Measurements from ENCODE around the gene SPESP1.
"Not testable (repeated sequence)": the region's sequence is repeated elsewhere in the genome, so short reads cannot be mapped to it uniquely, and the experiment has no call there.

The SPESP1 gene

DNA sequence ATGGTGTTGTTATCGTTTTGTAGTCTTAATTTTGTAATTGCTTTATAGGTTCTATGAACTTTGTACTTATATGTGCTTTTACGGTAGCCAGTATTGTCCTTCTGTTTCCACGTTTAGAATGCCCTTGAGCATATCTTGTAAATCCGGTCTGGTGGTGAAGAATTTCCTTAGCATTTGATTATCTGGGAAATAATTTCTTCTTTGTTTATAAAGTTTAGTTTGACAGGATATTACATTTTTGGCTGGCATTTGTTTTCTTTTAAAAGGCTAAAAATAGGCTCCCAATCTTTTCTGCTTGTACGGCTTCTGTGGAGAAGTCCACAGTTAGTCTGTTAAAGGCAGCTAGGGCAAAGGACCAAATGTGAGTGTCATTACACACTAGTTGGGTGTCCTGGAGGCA is 36.7 kb downstream of the SPESP1 start:
- DNase-seq: no peak

DNA sequence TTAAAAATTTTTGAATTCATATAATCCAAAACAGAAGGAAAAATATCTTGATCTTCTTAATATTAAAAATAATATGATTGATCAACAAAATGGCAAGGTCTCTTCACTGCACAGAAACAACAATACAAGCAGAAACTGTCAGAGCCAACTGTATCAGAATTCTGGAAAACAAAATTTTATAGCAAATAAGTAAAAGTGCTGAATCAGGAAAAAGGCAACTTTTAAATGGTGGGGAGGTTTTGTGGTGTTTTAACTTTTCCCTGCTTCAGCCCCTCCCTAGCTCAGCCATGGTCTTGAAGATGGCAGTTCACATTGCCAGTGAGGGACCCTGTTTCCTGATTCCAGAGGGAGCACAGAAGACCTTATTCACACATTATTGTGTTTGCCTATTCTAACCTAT is 37.6 kb downstream of the SPESP1 start:
- no peak for DNase-seq

DNA sequence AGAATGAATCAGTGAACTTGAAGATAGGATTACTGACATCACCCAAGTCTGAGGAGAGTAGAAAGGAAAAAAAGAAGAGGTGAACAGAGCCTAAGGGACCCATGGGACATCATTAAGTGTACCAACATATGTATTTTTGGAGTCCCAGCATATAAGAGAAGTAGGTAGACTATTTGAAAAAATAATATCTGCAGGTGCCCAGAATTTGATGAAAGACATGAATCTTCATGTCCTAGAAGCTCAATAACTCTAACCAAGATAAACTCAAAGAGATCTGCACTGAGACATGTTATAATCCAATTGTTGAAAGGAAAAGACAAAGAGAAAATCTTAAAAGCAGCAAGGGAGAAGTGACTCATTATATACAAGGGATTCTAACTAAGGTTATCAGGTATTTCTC is 39.0 kb downstream of the SPESP1 start:
- DNase-seq: no peak

DNA sequence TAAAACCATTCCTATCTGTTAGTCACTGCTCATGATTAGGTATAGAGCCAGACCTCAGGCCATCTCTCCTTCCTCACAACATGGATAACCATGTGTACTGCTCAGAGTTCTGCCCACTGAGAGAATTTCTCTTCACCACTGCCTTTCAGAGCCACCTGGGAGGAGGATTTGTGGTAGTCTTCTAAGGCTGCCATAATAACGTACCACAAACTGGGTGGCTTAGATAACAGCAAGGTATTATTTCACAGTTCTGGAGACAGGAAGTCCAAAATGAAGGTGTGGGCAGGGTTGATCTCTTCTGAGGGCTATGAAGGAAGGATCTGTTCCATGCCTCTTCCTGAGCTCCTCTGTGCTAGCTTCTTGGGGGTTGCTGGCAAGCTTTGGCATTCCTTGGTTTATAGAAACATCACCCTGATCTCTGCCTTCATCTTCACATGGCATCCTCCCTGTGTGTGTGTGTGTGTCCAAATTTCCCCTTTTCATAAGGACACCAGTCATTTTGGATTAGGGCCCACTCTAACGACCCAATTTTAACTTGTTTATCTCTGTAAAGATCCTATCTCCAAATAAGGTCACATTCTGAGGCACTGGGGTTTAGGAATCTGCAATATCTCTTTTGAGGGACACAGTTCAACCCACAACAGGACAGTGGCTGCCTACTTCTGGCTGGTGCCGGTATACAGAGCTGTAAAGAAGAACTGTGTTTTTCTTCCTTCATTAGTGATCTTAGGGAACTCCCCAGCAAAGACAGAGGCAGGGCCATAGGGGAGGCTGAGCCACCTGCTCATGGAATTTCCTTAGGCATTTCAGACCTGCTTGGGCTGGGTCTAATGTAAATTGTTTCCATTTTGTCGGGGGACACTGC is 42.1 kb downstream of the SPESP1 start:
- DNase-seq: no peak

DNA sequence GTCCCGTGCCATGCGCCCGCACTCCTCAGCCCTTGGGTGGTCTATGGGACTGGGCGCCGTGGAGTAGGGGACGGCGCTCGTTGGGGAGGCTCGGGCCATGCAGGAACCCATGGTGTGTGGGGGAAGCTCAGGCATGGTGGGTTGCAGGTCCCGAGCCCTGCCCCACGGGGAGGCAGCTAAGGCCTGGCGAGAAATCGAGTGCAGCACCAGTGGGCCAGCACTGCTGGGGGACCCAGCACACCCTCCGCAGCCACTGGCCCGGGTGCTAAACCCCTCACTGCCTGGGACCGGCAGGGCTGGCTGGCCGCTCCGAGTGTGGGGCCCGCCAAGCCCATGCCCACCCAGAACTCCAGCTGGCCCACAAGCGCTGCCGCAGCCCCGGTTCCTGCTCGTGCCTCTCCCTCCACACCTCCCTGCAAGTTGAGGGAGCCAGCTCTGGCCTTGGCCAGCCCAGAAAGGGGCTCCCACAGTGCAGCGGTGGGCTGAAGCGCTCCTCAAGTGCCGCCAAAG is 45.4 kb downstream of the SPESP1 start:
- not testable (repeated sequence) for DNase-seq

DNA sequence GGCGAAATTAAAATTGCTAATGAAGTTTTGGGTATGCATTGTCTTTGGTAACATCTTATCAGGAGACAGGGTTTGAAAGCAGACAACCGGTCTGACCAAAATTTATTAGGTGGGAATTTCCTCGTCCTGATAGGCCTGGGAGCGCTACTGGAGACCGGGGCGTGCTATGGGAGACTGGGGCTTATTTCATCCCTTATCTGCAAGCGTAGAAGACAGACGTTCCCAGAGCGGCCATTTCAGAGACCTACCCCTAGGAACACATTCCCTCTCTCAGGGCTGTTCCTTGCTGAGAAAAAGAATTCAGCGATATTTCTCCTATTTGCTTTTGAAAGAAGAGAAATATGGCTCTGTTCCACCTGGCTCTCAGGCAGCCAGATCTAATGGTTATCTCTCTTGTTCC is 47.1 kb downstream of the SPESP1 start:
- DNase-seq: not testable (repeated sequence)

DNA sequence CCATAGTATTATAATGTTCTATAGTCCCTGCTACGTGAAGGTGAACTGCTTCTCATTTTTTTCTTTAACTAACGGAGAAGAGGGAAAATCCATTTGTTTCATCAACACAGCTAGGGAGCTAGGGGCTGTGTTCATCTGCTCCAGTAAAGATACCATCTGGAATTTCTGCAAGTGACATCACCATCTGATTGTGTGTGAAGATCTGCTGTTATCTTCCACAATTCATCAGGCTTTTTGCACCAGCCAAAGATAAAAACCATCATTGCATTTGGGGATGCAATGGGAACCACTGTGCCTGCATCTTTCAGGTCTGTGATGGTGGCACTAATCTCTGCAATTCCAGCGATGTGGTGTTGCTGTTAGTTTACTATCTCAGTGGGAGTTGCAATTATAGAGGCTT is 48.7 kb downstream of the SPESP1 start:
- DNase-seq: no peak

DNA sequence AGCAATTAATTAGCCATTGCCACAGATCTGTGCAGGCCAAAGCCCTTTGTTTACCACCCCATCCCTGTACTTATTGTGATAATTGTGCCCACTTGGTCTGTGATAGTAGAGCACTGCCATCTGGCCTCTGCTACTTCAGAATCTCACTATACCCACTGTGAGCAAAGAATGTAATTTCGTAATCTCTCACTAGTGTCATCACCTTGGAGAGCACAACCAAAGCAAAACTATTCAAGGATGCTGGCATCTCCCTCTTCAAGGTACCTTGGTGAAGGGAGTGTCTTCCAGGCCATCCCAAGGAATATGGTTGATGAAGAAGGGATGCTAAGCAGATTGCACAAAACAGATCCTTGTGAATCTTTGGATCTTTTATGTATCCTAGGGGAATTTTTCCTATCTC is 49.5 kb downstream of the SPESP1 start:
- DNase-seq: no peak

DNA sequence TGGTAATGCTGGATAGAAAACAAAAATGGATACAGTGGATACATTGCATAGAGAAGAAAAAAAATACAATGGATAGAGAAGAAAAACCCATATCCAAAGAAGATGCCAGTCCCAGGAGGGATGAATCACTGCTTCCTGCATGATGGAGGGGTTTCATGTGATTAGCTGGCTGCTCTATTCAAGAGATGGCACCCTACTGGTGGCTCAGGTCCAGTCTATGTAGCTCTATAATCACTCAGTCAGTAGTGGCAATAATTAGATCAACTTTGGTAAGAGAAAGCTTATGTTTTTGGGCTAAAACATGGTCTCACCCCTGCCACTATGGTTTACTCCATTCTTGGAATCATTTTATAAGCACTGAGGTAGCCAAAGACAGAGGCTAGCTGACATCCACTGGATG is 50.5 kb downstream of the SPESP1 start:
- no peak for DNase-seq

DNA sequence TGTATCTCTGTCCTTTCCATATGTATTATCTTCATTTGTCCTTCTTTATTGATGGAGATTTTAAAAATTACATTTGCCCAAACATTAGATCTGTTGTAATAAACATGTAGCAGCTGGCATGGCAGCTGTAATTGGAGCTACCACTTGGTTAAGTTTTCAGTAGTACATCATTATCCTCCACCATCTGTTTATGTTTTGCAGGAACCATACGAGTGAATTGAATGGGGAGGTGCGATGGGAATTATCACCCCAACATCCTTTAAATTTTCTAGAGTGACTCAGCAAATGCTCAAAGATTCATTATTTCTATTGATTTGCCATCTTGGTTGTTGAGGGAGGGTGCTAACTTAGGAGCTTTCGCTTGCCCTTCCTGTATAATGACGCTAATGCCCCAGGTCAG is 51.6 kb downstream of the SPESP1 start:
- no peak for DNase-seq

DNA sequence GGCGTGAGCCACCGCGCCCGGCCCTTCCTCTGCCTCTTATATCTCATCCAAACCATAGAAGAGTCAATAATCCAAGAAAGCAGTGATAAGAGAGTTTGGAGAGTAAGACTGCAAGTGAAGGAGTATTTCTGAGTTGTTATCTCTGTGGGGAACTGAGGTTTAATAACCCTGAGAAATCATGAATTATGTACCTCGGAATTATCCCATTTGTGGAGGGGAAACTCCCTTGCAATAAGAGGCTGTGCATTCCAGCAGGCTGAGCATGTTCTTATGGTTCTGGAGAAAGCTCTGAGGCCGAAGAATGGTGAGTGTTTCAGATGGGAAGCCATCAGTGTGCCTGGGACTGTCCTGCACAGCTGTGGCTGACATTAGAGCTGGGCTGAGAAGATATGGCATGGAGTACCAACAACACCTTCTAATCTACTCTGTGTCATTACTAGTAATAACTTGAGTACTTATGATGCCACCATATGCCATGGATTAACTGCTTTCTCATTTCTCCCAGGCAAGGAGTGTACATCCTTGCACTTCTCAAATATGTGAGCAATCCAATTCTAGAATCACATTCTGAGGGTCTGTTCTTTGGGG is 52.7 kb downstream of the SPESP1 start:
- no peak for DNase-seq

DNA sequence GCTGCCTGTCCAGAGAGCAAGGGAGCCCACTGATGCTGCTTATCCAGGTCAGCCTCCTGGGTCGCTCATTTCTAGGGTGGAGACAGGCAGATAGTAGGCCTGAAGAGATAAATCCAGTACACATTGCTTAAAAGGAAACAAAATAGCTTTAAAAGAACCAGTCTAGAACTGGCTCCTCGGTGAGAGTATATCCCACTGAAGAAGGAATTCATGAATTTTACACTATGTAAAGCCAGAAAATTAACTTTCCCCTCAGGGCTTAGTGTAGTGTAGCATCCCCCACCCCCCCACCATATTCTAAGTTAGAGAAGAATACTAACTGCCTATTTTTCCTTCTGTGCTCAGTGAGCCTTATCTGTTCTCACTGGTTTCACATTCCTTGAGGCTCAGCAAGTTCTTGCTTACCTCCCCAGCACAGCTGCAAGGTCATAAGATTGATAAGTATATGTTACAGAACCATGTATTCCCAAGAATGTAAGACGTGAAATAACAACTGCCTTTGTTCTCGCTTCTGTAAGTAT is 53.7 kb downstream of the SPESP1 start:
- no peak for DNase-seq

DNA sequence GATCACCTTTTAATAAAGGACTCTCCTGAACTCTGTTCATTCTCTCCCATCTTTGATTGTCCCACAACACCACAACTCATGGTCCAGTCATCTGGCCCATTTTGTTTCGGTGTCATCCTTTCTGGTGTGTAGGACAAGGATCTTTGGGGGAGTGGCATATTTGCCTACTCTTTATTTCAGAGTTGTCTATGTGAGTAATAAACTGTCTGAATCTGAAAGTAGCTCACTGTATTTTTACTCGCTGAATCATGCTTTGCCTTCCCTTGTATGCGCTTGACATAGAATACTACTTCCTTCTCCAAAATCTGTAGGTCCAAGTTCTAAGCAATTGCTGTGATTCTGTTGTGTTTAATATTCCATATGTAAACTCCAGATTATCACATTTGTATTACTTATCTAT is 54.3 kb downstream of the SPESP1 start:
- no peak for DNase-seq

DNA sequence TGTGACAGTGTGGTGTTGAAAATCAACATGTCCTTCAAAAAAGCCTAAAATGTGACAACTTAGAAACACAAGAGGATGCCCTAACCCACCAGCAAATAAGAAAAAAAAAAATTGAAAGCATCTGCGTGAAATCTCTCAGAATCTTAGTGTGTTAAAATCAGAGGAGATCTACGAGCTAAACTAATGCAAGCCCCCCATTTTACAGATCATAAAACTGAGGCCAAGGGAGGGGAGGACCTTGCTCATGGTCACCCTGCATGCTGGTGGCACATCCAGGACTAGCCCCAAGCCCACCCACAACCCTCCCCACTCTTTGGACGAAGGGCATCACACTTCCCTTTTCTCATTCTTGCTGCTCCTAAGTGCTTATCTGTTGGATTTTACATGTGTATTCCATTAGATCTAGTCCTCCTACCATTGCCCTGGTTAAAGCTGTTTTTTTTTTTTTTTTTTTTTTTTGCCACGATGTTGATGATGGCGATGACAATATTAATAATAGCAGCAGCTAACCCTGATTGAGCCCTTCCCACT is 55.1 kb downstream of the SPESP1 start:
- DNase-seq: no peak

DNA sequence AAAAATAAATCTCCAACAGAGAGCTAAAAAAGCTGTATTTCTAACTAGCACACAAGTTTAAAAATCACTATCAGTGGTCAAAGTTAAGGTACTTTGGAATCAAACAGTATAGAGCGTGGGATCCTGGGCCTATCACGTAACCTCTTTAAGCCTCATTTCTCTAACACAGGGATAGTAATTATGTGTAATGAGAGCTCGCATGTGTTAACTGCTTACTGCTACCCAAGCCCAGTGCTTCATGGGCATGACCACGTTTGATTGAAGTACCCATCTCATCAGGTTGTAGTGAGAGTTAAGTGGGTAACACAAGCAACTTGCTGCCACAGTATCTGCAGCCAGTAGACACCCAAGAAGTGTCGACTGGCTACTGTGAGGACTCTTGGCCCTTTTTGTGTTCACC is 56.0 kb downstream of the SPESP1 start:
- DNase-seq: no peak

DNA sequence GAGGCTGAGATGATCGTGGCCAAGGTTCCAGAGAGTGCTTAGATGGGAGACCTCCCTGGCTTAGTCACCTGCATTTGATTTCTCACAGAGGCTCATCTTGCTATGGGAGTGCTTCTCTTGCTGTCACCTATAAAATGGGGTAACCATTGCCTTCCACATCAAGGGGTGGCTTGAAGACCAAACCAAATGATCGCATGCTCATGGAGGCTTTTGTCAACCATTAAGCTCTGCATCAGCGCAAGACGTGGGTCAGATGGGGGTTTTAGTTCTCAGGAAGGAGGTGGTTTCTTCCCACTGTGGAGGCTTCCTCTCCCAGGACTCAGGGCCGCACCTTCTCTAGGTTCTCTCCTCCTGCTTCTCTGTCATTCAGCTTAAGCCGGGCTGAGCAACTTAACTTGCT is 56.8 kb downstream of the SPESP1 start:
- no peak for DNase-seq

DNA sequence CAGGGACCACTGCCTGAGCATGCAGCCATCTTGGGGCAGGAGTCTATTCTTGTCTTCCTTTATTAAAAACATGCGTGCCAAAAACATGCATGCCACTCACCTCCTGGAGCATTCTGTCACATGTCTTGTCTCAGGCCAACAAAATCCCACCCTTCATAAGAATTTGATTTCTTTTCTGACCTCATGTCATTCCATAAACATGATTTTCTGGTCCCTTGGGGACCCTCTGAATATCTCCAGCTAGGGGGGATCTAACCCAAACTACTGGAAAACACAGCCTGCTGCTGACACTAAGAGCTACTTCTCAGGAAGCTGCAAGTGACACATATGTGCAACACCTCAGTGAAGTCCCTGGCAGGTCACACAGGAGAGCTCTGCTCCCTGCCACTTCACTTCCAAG is 57.4 kb downstream of the SPESP1 start:
- no peak for DNase-seq

DNA sequence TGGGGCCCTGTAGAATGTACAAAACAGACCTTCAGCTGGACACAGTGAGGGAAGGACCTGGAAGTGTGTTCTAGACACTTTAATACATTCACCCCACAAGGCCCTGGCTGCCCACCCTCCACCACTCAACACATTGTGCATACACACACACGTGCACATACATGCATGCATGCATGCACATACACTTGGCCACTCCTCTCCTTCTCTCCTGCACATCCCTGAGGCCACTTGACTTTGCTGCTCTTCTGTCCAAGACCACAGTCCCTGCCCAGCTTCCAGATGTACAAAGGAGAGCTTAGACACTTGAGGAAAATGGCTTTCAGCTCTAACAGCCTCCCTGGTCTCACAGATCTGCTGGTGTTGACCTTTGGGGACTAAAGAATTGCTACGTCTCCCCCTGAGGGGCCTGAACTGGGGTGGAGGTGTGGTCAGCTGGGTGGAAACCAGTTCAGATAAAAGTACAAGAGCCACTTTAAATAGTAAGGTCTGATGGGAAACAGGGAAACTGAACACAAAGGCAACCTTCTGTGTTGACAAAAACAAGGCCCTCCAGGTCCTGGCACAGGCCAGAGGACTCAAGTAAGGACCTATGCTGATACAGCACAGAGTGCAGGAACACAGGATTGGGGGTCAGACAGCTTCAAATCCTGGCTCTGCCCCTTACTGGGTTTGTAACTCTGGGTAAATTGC is 59.4 kb downstream of the SPESP1 start:
- DNase-seq: no peak

DNA sequence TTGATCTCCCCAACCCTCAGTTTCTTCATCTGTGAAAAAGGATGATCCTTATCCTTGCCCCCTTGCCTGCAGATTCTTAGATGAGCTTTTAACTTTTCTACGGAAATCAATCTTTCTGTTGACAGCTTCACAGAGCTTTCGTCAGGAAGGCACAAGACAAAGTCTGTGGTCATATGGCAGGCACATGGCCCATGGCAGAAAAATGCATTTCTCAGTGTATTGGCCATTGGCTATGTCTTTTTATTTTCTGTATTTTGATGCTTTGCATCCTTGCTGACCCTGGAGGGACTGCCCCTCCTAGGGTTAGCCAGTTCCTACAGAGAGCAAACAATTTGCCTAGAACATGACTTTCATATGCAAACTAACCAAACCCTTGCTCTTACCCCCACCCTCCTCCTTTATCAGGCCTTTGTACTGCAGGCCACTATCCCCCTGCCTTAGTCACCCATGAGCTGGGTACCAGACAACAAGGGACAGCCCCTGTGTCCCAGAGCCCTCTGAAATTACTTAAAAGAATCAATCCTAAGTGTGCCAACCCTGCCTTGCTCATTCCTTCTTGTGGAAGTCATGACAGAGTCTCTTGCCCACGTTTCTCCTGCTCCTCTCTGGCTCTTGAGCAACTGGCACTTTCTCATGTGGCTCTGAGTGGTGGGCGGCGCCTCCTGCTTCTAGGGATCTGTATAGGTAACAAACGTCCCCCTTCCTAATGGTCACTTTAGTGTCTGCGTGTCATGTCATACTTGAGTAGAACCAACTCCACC is 60.1 kb downstream of the SPESP1 start:
- DNase-seq: peak; percentile 11

DNA sequence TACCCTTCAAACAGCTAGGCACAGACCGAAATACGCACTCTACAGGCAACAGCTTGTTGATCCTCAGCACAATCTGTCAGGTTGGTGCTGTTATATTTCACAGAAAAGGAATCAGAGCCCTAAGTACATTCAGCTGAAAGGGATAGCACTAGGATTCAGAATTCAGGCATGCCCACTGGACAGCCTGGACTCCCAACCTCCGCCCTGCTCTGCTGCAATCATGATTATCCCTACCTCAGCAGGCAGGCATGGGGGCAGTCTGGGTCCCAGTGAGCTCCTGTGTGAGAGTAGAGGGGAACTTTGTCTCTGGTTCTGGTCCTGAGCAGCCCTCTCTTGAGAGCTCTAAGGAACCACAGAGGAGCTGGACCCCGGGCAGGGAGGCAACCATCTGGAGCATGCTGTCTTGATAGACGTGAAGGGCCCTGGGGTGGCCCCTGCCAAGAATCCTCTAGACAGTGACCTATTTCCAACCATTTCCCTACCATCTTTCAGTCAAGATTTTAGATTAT is 60.7 kb downstream of the SPESP1 start:
- DNase-seq: no peak

DNA sequence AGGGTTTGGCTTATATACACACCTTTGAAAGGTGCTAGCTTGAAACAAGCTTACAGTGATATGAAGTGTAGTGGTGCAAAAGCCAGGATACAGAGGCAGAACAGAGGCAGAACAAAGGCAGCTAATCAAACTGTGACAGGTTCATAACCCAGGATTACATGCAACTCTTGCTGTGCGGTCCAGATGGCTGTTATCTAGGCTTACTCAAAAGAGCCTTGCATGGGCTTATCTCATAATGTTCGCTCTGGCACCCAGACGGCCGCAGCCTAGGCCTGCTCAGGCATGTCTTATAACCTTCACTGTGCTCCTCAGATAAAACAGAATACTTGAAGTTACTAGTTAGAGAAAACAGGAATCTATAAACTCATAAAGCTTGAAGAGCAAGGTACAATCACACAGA is 61.4 kb downstream of the SPESP1 start:
- no peak for DNase-seq

DNA sequence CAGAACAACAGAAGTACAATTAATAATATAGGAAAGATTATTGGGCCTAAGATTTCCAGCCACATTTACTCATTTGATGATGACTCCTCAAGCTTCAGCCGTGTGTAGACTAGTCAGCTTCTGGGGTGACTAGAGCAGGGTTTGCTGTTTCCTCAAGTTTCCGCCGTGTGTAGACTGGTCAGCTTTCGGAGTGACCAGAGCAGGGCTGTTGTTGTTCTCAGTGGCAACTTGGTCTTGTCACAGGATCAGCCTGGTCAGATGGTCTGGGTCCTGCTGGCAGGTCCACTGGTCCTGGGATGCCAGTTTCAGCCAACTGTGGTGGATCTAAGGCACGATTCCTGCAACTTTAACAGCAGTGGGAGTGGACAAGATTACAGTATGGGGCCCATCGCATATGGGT is 62.4 kb downstream of the SPESP1 start:
- DNase-seq: no peak

All from inflammatory macrophage treated with lipopolysaccharide for 4 hours (primary cell).